ENCODE measurements around the gene PTPRH. TPM values are rescaled to one million over a fixed set of nuclear protein-coding genes. Genes with fewer than 3 reads are reported as not detected.

PTPRH gene
- total RNA-seq, 1 donor from 2014 or later = 4.4 TPM

- TF ChIP-seq POLR2AphosphoS5 (IDR thresholded peaks at IDR 0.05; ENCODE audit: insufficient read depth in 1 of 2, low read depth in 1 of 2) (no peak), CTCF (IDR thresholded peaks at IDR 0.05) (no peak), POLR2A (IDR thresholded peaks at IDR 0.05) (no peak)
- intact Hi-C loops (cut with DNase I) = no loop called here
- H3K27me3 ChIP-seq = no peaks in the 10 kb centered on the region
- no peaks in the 10 kb centered on the region for H3K9me3 ChIP-seq
- no peak for DNase-seq (ENCODE audit: extremely low spot score in 2 of 2)
- H3K4me3 ChIP-seq = no peak overlapping the region
- H3K4me1 ChIP-seq = no peaks in the 10 kb centered on the region
- peaks cover 0 to 88% of the 10 kb centered on the region in 2 donors for H3K36me3 ChIP-seq
- H3K27ac ChIP-seq = no peak overlapping the region
Observed at GRCh38 chr19:55242517-55242916, 33.2 kb upstream of the PTPRH start.

DNA sequence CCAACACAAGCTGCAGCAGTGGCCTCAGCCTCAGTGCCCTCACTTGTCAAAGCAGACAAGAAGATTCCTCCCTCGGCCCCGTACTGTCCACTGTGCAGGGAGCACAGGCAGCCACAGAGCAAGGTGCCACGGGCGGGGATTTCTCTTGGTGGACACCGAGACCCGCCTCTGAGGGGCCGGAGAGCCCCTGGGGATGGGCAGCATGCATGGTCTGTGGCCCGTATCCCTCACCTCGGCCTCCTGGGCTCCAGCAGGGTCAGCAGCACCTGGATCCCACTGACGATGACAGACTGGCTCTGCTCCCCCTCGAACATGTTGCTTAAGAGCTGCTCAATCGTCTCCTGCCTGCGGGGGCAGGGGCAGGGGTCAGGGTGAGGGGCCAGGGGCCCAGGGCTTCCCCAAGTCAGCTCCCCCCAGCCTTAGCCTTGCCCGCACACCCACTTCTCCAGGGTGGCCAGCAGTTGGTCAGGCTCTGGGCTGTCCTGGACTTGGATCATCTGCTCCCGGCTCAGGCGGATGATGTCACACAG, 32.7 kb upstream of the PTPRH start:
- Histone ChIP-seq H3K4me1 (no peaks in the 10 kb centered on the region), H3K36me3 (peaks cover 0 to 92% of the 10 kb centered on the region in 2 donors), H3K27me3 (no peaks in the 10 kb centered on the region), H3K27ac (no peak overlapping the region), H3K4me3 (no peak overlapping the region), H3K9me3 (no peaks in the 10 kb centered on the region)
- no peak for DNase-seq (ENCODE audit: extremely low spot score in 2 of 2)
- no peak for TF ChIP-seq POLR2AphosphoS5 (IDR thresholded peaks at IDR 0.05; ENCODE audit: insufficient read depth in 1 of 2, low read depth in 1 of 2)
- TF ChIP-seq CTCF (IDR thresholded peaks at IDR 0.05) = no peak
- TF ChIP-seq POLR2A (IDR thresholded peaks at IDR 0.05) = no peak
- intact Hi-C loops (cut with DNase I) = no loop called here

DNA sequence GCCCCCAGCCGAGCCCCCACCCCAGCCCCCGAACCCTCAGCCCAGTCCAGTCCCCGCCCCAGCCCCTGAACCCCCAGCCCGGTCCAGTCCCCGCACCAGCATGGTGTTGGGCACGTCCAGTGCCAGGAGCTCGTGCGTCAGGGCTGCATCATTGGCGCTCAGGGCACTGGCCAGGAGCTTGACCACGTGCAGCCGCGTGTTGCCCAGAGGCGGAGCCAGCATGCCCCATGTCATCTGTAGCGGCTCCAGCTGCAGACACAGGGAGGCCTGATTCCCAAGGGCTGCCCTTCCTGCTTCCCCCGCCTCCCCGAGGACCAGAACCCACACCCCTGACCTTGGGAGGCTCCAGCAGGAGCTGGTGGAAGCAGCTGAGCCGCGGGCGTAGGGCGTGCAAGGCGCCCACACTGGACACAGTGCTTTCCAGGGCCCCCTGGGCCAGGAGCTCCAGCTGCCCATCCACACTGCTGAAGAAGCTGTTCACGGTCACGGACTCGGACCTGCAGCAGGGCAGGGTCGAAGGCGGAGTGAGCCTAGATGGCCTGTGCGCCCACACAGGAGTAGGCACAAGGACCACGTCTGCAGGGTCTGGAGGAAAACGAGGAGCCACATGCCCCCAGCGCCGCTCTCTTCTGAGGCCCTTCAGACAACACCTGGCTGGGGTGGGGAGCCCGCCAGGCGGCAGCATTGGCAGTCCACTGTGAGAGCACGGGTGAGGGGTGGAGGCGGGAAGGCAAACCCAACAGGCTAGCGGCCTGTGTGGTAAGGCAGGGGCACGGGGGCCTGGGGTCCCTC, 32.0 kb upstream of the PTPRH start:
- no peaks in the 10 kb centered on the region for H3K4me1 ChIP-seq
- no peak for DNase-seq (ENCODE audit: extremely low spot score in 2 of 2)
- H3K36me3 ChIP-seq = peaks cover 0 to 92% of the 10 kb centered on the region in 2 donors
- H3K4me3 ChIP-seq = no peak overlapping the region
- H3K27ac ChIP-seq = no peak overlapping the region
- TF ChIP-seq CTCF (IDR thresholded peaks at IDR 0.05) (no peak), POLR2AphosphoS5 (IDR thresholded peaks at IDR 0.05; ENCODE audit: insufficient read depth in 1 of 2, low read depth in 1 of 2) (no peak), POLR2A (IDR thresholded peaks at IDR 0.05) (no peak)
- H3K27me3 ChIP-seq = no peaks in the 10 kb centered on the region
- no peaks in the 10 kb centered on the region for H3K9me3 ChIP-seq
- intact Hi-C loops (cut with DNase I) = no loop called here

DNA sequence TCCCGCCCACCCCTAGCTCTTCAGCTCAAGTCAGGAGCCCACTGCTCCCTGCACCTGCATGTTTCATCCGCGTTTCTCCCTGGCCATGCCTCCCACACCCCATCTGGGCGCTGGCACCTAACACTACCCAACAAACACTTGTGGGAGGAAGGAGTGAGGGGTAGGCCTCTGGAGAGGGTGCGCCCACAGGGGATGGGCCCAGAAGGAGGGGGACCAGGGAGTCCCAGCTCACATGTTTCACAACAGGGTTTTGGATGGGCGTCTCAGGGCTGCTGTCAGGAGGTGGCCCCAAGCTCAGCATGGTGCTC, 31.4 kb upstream of the PTPRH start:
- DNase-seq (ENCODE audit: extremely low spot score in 2 of 2) = no peak
- no peaks in the 10 kb centered on the region for H3K27me3 ChIP-seq
- no peak overlapping the region for H3K4me3 ChIP-seq
- TF ChIP-seq POLR2A (IDR thresholded peaks at IDR 0.05) = no peak
- TF ChIP-seq POLR2AphosphoS5 (IDR thresholded peaks at IDR 0.05; ENCODE audit: insufficient read depth in 1 of 2, low read depth in 1 of 2) = no peak
- no peak for TF ChIP-seq CTCF (IDR thresholded peaks at IDR 0.05)
- H3K4me1 ChIP-seq = no peaks in the 10 kb centered on the region
- no peak overlapping the region for H3K27ac ChIP-seq
- peaks cover 0 to 92% of the 10 kb centered on the region in 2 donors for H3K36me3 ChIP-seq
- H3K9me3 ChIP-seq = no peaks in the 10 kb centered on the region
- intact Hi-C loops (cut with DNase I) = no loop called here

- no peaks in the 10 kb centered on the region for H3K27me3 ChIP-seq
- no peaks in the 10 kb centered on the region for H3K9me3 ChIP-seq
- peaks cover 0 to 86% of the 10 kb centered on the region in 2 donors for H3K36me3 ChIP-seq
- no peaks in the 10 kb centered on the region for H3K4me1 ChIP-seq
- H3K4me3 ChIP-seq = no peak overlapping the region
- no peak for DNase-seq (ENCODE audit: extremely low spot score in 2 of 2)
- TF ChIP-seq POLR2AphosphoS5 (IDR thresholded peaks at IDR 0.05; ENCODE audit: insufficient read depth in 1 of 2, low read depth in 1 of 2) = no peak
- no peak for TF ChIP-seq POLR2A (IDR thresholded peaks at IDR 0.05)
- intact Hi-C loops (cut with DNase I) = no loop called here
- H3K27ac ChIP-seq = no peak overlapping the region
Observed at GRCh38 chr19:55239004-55239403, 29.7 kb upstream of the PTPRH start.
